Pancreas (tissue), 10 donors: ENCODE data around the gene C17orf100. TPM values are rescaled to one million over a fixed set of nuclear protein-coding genes. Genes with fewer than 3 reads are reported as not detected.
A peak's percentile ranks its signal among the peaks of the same experiment; 100 is the strongest.

ENCODE experiments used
- ATAC-seq, 4 donors: fragments of 200-7000 bp; cut with Tn5 transposase; one replicate each; pipeline versions ENCODE4 v1.8.0 to v1.9.1; 2020; ENCODE audit warnings: mild to moderate bottlenecking in 4 of 4, moderate library complexity in 4 of 4
- DNase-seq, 6 donors: peaks; one replicate each; pipeline ENCODE4 v3.0.0-alpha.2; 2020
- FAIRE-seq: peaks from 2 replicates; lab custom pipeline; 2012; peaks lifted over from hg19 to GRCh38; lab: Jason Lieb, UNC
- H3K27ac ChIP-seq, 4 donors: fragments of 200-600 bp; sonication (generic); 1 replicate in 3 of 4; 2 replicates in 1 of 4; pipeline versions ENCODE4 v1.5.0 to v1.8.0; 2020
- H3K27me3 ChIP-seq, 4 donors: fragments of 200-600 bp; one replicate each; pipeline ENCODE4 v1.8.0; 2021
- H3K36me3 ChIP-seq, 3 donors: fragments of 200-600 bp; sonication (generic) in 1 of 3; one replicate each; pipeline versions ENCODE4 v1.5.0 to v1.8.0; 2020 to 2021
- H3K4me1 ChIP-seq, 3 donors: fragments of 200-600 bp; one replicate each; pipeline ENCODE4 v1.8.0; 2021
- H3K4me3 ChIP-seq, 4 donors: fragments of 200-600 bp; sonication (generic) in 2 of 4; one replicate each; pipeline versions ENCODE4 v1.5.0 to v1.8.0; 2020 to 2021
- H3K9me3 ChIP-seq, 4 donors: fragments of 200-600 bp; one replicate each; pipeline ENCODE4 v1.8.0; 2021
- CTCF ChIP-seq, 4 donors: fragments of 200-600 bp; sonication (generic) in 3 of 4; IDR thresholded peaks; one replicate each; pipeline versions ENCODE4 v1.5.0 to v1.8.0; 2021; ENCODE audit warnings: antibody characterized with exemption in 4 of 4
- WGBS, 2 donors: extraction: QIAGEN DNeasy Blood & Tissue Kit; methylation state at CpG; one replicate each; pipeline ENCODE4 v1.1.7; 2013; 5-methylcytosine and 5-hydroxymethylcytosine counted together
- intact Hi-C, 3 donors: fragments of 100-400 bp; cut with DNase I; formaldehyde crosslinking; loops; one replicate each; pipeline versions ENCODE4 v1.11.1 to v1.14.2; 2022
- polyA plus RNA-seq, 2 donors: library from polyadenylated mRNA; stranded (reverse); fragments of 200-250 nt; gene quantifications; one replicate each; pipeline ENCODE4 v1.2.3, GENCODE V29; 2013
- total RNA-seq, 6 donors: library from RNA; stranded (reverse); fragmentation: NEBNext Ultra II Directional in 4 of 6; extraction: Animal tissue kit (Norgen Biotek cat#: 25700) in 4 of 6; gene quantifications; one replicate each; pipeline versions ENCODE4 v1.2.1 to v1.2.4, GENCODE V29; 2021 to 2023
- donor health status: healthy with polysubstance abuse.
- donor health status: DM: no; HTN: no; CAD: no; lungs with moderate emphysema.
- donor health status: DM: no; HTN: no; CAD: no.
- donor health status: control.
- donor health status: control.
- donor health status: Bipolar disorder and iron deficiency.
- donor health status: DM: yes; HTN: yes; CAD: no.
- donor health status: DM: no; HTN: no; CAD: no.
- donor health status: DM: no; HTN: no; CAD: no.
- donor health status: DM: yes; HTN: yes; CAD: no.

Gene C17orf100
- total and polyA plus RNA-seq, 8 donors: 0.91 to 5.8 (median 2.4) TPM

- WGBS, 2 donors: 90 to 94% methylated on average over 6 of the region's 6 CpGs
- FAIRE-seq: no peak
- no peaks in the 10 kb centered on the region for H3K27me3 ChIP-seq
- H3K27ac ChIP-seq: no peak overlapping the region
- DNase-seq: no peak
- peaks cover 0 to 19% (median 0%) of the 10 kb centered on the region in 3 donors for H3K36me3 ChIP-seq
- no peaks in the 10 kb centered on the region for H3K9me3 ChIP-seq
- no peak overlapping the region for H3K4me3 ChIP-seq
- intact Hi-C loops: no loop called here
- peaks cover 5 to 21% (median 8%) of the 10 kb centered on the region in 3 donors for H3K4me1 ChIP-seq
- TF ChIP-seq CTCF (IDR thresholded peaks at IDR 0.05): no peak
- no peak for ATAC-seq
Measured at GRCh38 chr17:6637458-6637840, 14.1 kb upstream of the C17orf100 start.

- DNase-seq (peak in 2 of 6 donors; percentile 30 to 72), FAIRE-seq (no peak), ATAC-seq (no peak)
- no peak for TF ChIP-seq CTCF (IDR thresholded peaks at IDR 0.05)
- 74 to 81% methylated on average over 24 of the region's 24 CpGs for WGBS, 2 donors
- H3K9me3 ChIP-seq: no peaks in the 10 kb centered on the region
- intact Hi-C loops: no loop called here
- peaks cover 8 to 23% (median 9%) of the 10 kb centered on the region in 3 donors for H3K4me1 ChIP-seq
- H3K36me3 ChIP-seq: peaks cover 0 to 11% (median 0%) of the 10 kb centered on the region in 3 donors
- H3K4me3 ChIP-seq: no peak overlapping the region
- H3K27ac ChIP-seq: no peak overlapping the region
- H3K27me3 ChIP-seq: no peaks in the 10 kb centered on the region
Measured at GRCh38 chr17:6638046-6638908, 13.3 kb upstream of the C17orf100 start.

GRCh38 chr17:6639014-6639585, 12.5 kb upstream of the C17orf100 start:
- FAIRE-seq (no peak), ATAC-seq (no peak), DNase-seq (peak in 2 of 6 donors; percentile 38 to 64)
- WGBS, 2 donors: 21 to 22% methylated on average over 14 to 15 of the region's 15 CpGs
- H3K4me3 ChIP-seq: peak overlapping the region in 3 of 4 donors; percentile 64 to 85 (median 66)
- H3K27me3 ChIP-seq: no peaks in the 10 kb centered on the region
- intact Hi-C loops: no loop called here
- TF ChIP-seq CTCF (IDR thresholded peaks at IDR 0.05): no peak
- peaks cover 0 to 7% (median 0%) of the 10 kb centered on the region in 3 donors for H3K36me3 ChIP-seq
- H3K9me3 ChIP-seq: no peaks in the 10 kb centered on the region
- H3K27ac ChIP-seq: no peak overlapping the region
- peaks cover 8 to 23% (median 9%) of the 10 kb centered on the region in 3 donors for H3K4me1 ChIP-seq

GRCh38 chr17:6639586-6640535, 11.7 kb upstream of the C17orf100 start:
- peaks cover 8 to 23% (median 9%) of the 10 kb centered on the region in 3 donors for H3K4me1 ChIP-seq
- ATAC-seq: peak; percentile 56 to 72 (median 60)

More at GRCh38 chr17:6639586-6640535, 11.7 kb upstream of the C17orf100 start:
- WGBS, 2 donors: 0 to 1% methylated on average over 53 to 67 of the region's 67 CpGs
- intact Hi-C loops: loop anchor here in 1 of 3 donors (10.0 kb wide), 1 partner anchor 165 kb away; no protein-coding TSS in a partner anchor
- FAIRE-seq (no peak), DNase-seq (peak in 5 of 6 donors; percentile 33 to 85 (median 58))
- Histone ChIP-seq H3K9me3 (no peaks in the 10 kb centered on the region), H3K4me3 (peak overlapping the region; percentile 64 to 85 (median 70)), H3K36me3 (peaks cover 0 to 11% (median 0%) of the 10 kb centered on the region in 3 donors), H3K27ac (peak overlapping the region; percentile 70 to 85 (median 78)), H3K27me3 (no peaks in the 10 kb centered on the region)
- TF ChIP-seq CTCF (IDR thresholded peaks at IDR 0.05): no peak
